Measurements from ENCODE around the gene EXOC3L2.

DNA sequence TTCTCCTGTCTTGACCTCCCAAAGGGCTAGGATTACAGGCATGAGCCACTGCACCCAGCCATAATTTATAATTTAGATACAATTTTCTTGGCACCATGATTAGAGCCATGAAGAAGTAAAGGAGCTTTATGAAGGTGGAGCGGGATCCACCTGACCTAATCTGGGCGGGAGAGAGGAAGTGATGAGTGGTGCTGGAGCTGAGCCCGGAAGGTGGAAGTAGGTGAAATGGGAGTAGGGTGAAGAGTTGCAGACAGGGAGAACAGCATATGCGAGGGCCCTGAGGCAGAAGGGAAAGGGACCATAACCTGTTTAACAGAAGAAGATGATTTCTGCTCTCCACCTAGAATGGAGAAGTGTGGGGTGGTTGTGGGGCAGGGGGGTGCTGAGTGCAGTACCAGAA is 62.4 kb downstream of the EXOC3L2 start:
- TF ChIP-seq POLR2AphosphoS5 (IDR thresholded peaks at IDR 0.05; ENCODE audit: insufficient read depth, low read depth, low read length) = no peak
- TF ChIP-seq POLR2A (IDR thresholded peaks at IDR 0.05; ENCODE audit: low read depth, low read length) = no peak
- TF ChIP-seq, protein P1, sequence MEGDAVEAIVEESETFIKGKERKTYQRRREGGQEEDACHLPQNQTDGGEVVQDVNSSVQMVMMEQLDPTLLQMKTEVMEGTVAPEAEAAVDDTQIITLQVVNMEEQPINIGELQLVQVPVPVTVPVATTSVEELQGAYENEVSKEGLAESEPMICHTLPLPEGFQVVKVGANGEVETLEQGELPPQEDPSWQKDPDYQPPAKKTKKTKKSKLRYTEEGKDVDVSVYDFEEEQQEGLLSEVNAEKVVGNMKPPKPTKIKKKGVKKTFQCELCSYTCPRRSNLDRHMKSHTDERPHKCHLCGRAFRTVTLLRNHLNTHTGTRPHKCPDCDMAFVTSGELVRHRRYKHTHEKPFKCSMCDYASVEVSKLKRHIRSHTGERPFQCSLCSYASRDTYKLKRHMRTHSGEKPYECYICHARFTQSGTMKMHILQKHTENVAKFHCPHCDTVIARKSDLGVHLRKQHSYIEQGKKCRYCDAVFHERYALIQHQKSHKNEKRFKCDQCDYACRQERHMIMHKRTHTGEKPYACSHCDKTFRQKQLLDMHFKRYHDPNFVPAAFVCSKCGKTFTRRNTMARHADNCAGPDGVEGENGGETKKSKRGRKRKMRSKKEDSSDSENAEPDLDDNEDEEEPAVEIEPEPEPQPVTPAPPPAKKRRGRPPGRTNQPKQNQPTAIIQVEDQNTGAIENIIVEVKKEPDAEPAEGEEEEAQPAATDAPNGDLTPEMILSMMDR (IDR thresholded peaks at IDR 0.05; ENCODE audit: extremely low read depth in 1 of 2, insufficient read depth in 1 of 2, low read depth in 1 of 2, low read length in 2 of 2) = no peak
- no peak for TF ChIP-seq EZH2 (IDR thresholded peaks at IDR 0.05; ENCODE audit: borderline replicate concordance, low read depth, low read length, severe bottlenecking)
- no peak for TF ChIP-seq JUN (IDR thresholded peaks at IDR 0.05; ENCODE audit: borderline replicate concordance, insufficient read depth, insufficient read length, low read depth)
